AG04449 (cell line): Measurements from ENCODE around the gene FLT4.

Experiments
- CTCF ChIA-PET: fragments of 350-600 bp; formaldehyde crosslinking; extraction: SDS; loops from one replicate; lab custom pipeline; 2021; ENCODE audit warnings: antibody characterized with exemption; lab: Yijun Ruan, JAX
- POLR2A ChIA-PET: fragments of 400-600, 350-600 bp; formaldehyde crosslinking; extraction: SDS; loops from one replicate; lab custom pipeline; 2020; ENCODE audit warnings: antibody characterized with exemption, inconsistent platforms; lab: Yijun Ruan, JAX
- DNase-seq: peaks from one replicate; pipeline ENCODE4 v3.0.0-alpha.2; 2010; ENCODE audit warnings: low read depth, low spot score
- H3K4me3 ChIP-seq: 2 replicates; pipeline ENCODE4 v1.5.1; 2011; ENCODE audit warnings: low read depth, mild to moderate bottlenecking, control low read depth, low read length
- CTCF ChIP-seq: IDR thresholded peaks from one replicate; pipeline ENCODE4 v1.5.1; 2011; ENCODE audit warnings: mild to moderate bottlenecking, moderate library complexity, low read length, control low read depth, inconsistent platforms; ENCODE audit not compliant: insufficient read depth; ENCODE audit errors: missing control alignments

Gene FLT4

GRCh38 chr5:180599590-180599914 lies 49.8 kb downstream of the FLT4 start:
- no peak for TF ChIP-seq CTCF
- CTCF ChIA-PET: no interaction called here
- POLR2A ChIA-PET: no interaction called here
- no peak for DNase-seq
- no peak overlapping the region for H3K4me3 ChIP-seq

- TF ChIP-seq CTCF: no peak
- CTCF ChIA-PET: interaction anchor here (1.1 kb wide), 1 partner anchor 8 kb away, joined by 5 read pairs; no protein-coding TSS in a partner anchor
- H3K4me3 ChIP-seq: no peak overlapping the region
- DNase-seq: no peak
- POLR2A ChIA-PET: no interaction called here
Measured at GRCh38 chr5:180598797-180599589, 50.4 kb downstream of the FLT4 start.

GRCh38 chr5:180598316-180598701 lies 51.1 kb downstream of the FLT4 start:
- H3K4me3 ChIP-seq: no peak overlapping the region
- no peak for DNase-seq
- POLR2A ChIA-PET: no interaction called here
- CTCF ChIA-PET: interaction anchor here (1.1 kb wide), 1 partner anchor 8 kb away, joined by 5 read pairs; no protein-coding TSS in a partner anchor
- TF ChIP-seq CTCF: no peak

- TF ChIP-seq CTCF: no peak
- CTCF ChIA-PET: interaction anchor here (1.4 kb wide), 1 partner anchor 9 kb away, joined by 9 read pairs; no protein-coding TSS in a partner anchor
- no peak for DNase-seq
Measured at GRCh38 chr5:180596668-180597231, 52.6 kb downstream of the FLT4 start.

GRCh38 chr5:180596115-180596667 lies 53.2 kb downstream of the FLT4 start:
- ChIA-PET POLR2A (no interaction called here), CTCF (interaction anchor here (1.4 kb wide), 1 partner anchor 10 kb away, joined by 9 read pairs; no protein-coding TSS in a partner anchor)
- no peak overlapping the region for H3K4me3 ChIP-seq
- no peak for DNase-seq
- no peak for TF ChIP-seq CTCF

More at GRCh38 chr5:180596668-180597231, 52.6 kb downstream of the FLT4 start:
- no peak overlapping the region for H3K4me3 ChIP-seq
- POLR2A ChIA-PET: no interaction called here

- DNase-seq: no peak
- CTCF ChIA-PET: interaction anchor here (0.9 kb wide), 1 partner anchor 11 kb away, joined by 3 read pairs; no protein-coding TSS in a partner anchor
- TF ChIP-seq CTCF: no peak
- POLR2A ChIA-PET: no interaction called here
- no peak overlapping the region for H3K4me3 ChIP-seq
Measured at GRCh38 chr5:180595381-180596114, 53.9 kb downstream of the FLT4 start.
